Measurements from ENCODE around the gene TRPM8.

DNA sequence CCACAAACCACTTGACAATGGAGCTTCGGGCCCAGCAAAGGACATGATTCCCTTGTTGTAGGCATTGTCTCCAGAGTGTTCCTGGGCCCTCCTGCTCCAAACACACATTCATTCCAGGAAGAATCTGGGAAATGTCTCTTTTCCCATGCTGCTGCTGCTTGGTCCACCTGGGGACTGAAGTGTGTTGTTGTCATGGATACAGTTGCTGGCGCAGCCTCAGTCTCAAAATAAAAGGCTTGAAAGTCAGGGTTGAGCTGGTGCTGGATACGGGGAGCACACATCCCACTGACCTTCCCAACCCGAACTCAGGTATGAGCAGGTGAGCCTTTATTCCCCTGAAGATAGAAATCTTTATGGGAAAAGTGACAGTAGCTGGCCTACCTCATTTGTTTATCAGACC lies 102.7 kb downstream of the TRPM8 start:
- TF ChIP-seq, protein P1, sequence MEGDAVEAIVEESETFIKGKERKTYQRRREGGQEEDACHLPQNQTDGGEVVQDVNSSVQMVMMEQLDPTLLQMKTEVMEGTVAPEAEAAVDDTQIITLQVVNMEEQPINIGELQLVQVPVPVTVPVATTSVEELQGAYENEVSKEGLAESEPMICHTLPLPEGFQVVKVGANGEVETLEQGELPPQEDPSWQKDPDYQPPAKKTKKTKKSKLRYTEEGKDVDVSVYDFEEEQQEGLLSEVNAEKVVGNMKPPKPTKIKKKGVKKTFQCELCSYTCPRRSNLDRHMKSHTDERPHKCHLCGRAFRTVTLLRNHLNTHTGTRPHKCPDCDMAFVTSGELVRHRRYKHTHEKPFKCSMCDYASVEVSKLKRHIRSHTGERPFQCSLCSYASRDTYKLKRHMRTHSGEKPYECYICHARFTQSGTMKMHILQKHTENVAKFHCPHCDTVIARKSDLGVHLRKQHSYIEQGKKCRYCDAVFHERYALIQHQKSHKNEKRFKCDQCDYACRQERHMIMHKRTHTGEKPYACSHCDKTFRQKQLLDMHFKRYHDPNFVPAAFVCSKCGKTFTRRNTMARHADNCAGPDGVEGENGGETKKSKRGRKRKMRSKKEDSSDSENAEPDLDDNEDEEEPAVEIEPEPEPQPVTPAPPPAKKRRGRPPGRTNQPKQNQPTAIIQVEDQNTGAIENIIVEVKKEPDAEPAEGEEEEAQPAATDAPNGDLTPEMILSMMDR (IDR thresholded peaks at IDR 0.05): no peak
- no peak for TF ChIP-seq POLR2AphosphoS5 (IDR thresholded peaks at IDR 0.05; ENCODE audit: low read depth, low read length)

Measured in Panc1 (cell line).